Measurements from ENCODE around the gene RSAD2. TPM values are rescaled to one million over a fixed set of nuclear protein-coding genes. Genes with fewer than 3 reads are reported as not detected.

RSAD2 gene
- total RNA-seq, 4 donors from 2014 or later, result 3.7 to 7.0 (median 5.8) TPM

DNA sequence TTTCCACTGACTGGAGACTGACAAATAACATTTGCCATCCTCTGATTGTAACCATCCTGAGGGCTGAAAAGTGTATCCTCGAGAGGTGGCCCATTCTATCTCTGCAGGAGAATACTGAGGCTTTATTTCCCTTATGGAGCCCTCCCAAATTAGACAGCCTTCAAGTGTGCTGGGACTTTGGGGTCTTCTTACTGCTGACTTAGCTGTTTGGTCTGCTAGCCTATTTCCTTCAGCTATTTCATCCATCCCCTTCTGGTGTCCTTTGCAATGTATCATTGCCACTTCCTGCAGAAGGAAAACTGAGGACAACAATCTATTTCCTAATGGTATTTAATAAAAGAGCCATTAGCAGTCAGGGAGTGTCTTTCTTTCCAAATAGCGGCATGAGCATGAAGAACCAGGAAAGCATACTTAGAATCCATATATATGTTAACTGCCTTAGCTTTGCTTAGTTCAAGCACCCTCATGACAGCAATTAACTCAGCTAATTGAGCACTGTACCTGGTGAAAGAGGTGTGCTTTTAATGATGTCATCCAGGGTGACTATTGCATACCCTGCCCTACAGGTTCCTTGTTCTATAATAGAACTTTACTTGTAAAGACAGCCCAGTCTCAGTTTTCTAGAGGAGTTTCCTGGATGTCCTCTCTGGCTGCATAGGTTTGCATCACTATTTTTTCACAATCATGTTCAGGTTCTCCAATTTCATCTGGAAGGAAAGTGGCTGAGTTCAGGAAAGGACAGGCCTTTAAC is 35.9 kb upstream of the RSAD2 start:
- TF ChIP-seq CTCF (IDR thresholded peaks at IDR 0.05) (no peak), POLR2AphosphoS5 (IDR thresholded peaks at IDR 0.05) (no peak), EP300 (IDR thresholded peaks at IDR 0.05) (no peak), POLR2A (IDR thresholded peaks at IDR 0.05; ENCODE audit: low read depth) (no peak)
- WGBS, result 91% methylated on average over 2 of the region's 2 CpGs
- intact Hi-C loops (cut with DNase I), result no loop called here

DNA sequence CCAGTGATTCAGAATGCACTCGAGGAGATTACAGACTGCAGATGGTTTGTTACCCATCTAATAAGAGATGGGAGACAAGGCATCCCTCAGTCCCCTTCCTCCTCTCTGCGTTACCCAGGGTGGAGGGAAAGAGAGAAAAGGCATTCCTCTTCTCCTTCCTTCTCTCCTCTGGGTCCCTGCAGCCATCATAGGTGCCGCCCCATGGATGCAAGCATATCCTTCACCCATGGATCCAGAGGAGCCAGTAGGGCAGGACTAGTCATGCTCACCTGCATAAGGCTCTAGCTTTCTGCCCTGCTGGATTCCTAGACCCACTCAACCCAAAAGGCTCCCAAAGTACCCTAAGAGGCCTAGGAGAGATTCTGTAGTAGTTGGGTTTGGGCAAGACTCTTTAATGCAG is 32.3 kb upstream of the RSAD2 start:
- no peaks in the 10 kb centered on the region for H3K4me1 ChIP-seq
- peaks cover 8 to 98% (median 76%) of the 10 kb centered on the region in 4 donors for H3K9me3 ChIP-seq
- intact Hi-C loops (cut with DNase I), result no loop called here
- peaks cover 14 to 43% (median 39%) of the 10 kb centered on the region in 4 donors for H3K36me3 ChIP-seq
- DNase-seq (ENCODE audit: extremely low spot score), result no peak
- 50% methylated on average over 2 of the region's 3 CpGs for WGBS
- TF ChIP-seq POLR2A (IDR thresholded peaks at IDR 0.05; ENCODE audit: low read depth) (no peak), POLR2AphosphoS5 (IDR thresholded peaks at IDR 0.05) (no peak), EP300 (IDR thresholded peaks at IDR 0.05) (no peak), CTCF (IDR thresholded peaks at IDR 0.05) (no peak)
- H3K27me3 ChIP-seq, result no peaks in the 10 kb centered on the region
- no peak overlapping the region for H3K27ac ChIP-seq (replicated peaks in 1 of 4)
- no peak overlapping the region for H3K4me3 ChIP-seq

More for the DNA sequence above, 35.9 kb upstream of the RSAD2 start:
- Histone ChIP-seq H3K4me1 (no peaks in the 10 kb centered on the region), H3K4me3 (no peak overlapping the region), H3K27me3 (no peaks in the 10 kb centered on the region), H3K27ac (replicated peaks in 1 of 4) (no peak overlapping the region), H3K9me3 (peaks cover 8 to 74% (median 49%) of the 10 kb centered on the region in 4 donors), H3K36me3 (peaks cover 0 to 18% (median 4%) of the 10 kb centered on the region in 4 donors)
- DNase-seq (ENCODE audit: extremely low spot score), result no peak

GRCh38 chr2:6845903-6846302 is 31.7 kb upstream of the RSAD2 start:
- Histone ChIP-seq H3K36me3 (peaks cover 16 to 46% (median 45%) of the 10 kb centered on the region in 4 donors), H3K27ac (replicated peaks in 1 of 4) (no peak overlapping the region), H3K4me1 (no peaks in the 10 kb centered on the region), H3K27me3 (no peaks in the 10 kb centered on the region), H3K9me3 (peaks cover 8 to 98% (median 76%) of the 10 kb centered on the region in 4 donors), H3K4me3 (no peak overlapping the region)
- no peak for TF ChIP-seq EP300 (IDR thresholded peaks at IDR 0.05)
- TF ChIP-seq POLR2AphosphoS5 (IDR thresholded peaks at IDR 0.05), result no peak
- TF ChIP-seq CTCF (IDR thresholded peaks at IDR 0.05), result no peak
- no peak for TF ChIP-seq POLR2A (IDR thresholded peaks at IDR 0.05; ENCODE audit: low read depth)
- WGBS, result 84% methylated on average over 2 of the region's 2 CpGs
- DNase-seq (ENCODE audit: extremely low spot score), result no peak
- intact Hi-C loops (cut with DNase I), result no loop called here

DNA sequence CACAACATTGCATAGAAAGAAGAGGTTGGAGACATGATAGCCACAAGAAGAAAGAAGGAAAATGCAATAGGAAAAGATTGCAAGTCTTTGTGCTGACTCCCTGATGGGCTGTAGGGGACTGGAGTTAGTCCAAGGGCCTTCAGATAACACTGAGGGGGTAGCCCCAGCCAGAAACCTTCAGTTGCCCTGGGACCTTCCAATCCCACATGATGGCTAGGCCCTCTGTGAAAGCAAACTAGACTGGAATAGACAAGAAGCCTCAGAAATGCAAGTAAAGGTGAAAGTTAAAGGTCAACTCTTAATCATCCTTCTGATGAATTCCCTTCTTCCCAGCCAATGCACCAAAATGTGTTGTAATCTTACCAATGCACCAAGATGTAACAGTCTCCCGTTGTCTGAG is 31.0 kb upstream of the RSAD2 start:
- Histone ChIP-seq H3K27me3 (no peaks in the 10 kb centered on the region), H3K4me3 (no peak overlapping the region), H3K9me3 (peaks cover 8 to 96% (median 73%) of the 10 kb centered on the region in 4 donors), H3K4me1 (no peaks in the 10 kb centered on the region), H3K27ac (replicated peaks in 1 of 4) (no peak overlapping the region), H3K36me3 (peaks cover 16 to 52% (median 51%) of the 10 kb centered on the region in 4 donors)
- TF ChIP-seq POLR2A (IDR thresholded peaks at IDR 0.05; ENCODE audit: low read depth), result no peak
- no peak for TF ChIP-seq POLR2AphosphoS5 (IDR thresholded peaks at IDR 0.05)
- no peak for TF ChIP-seq CTCF (IDR thresholded peaks at IDR 0.05)
- no peak for TF ChIP-seq EP300 (IDR thresholded peaks at IDR 0.05)
- no peak for DNase-seq (ENCODE audit: extremely low spot score)
- intact Hi-C loops (cut with DNase I), result no loop called here
- 93% methylated on average over 1 of the region's 1 CpG for WGBS

Measured in esophagus muscularis mucosa (tissue), 4 donors.